Lower leg skin (tissue), 4 donors: ENCODE measurements around the gene ZDHHC14. TPM values are rescaled to one million over a fixed set of nuclear protein-coding genes. Genes with fewer than 3 reads are reported as not detected.

Experiments used
- DNase-seq, 2 donors: peaks; one replicate each; pipeline ENCODE4 v3.0.0-alpha.2; 2019; ENCODE audit warnings: low spot score in 2 of 2
- H3K4me3 ChIP-seq: fragments of 200-600 bp; sonication (generic); 2 replicates; pipeline ENCODE4 v1.5.1; 2017; ENCODE audit warnings: mild to moderate bottlenecking, low read depth; ENCODE audit not compliant: poor library complexity, severe bottlenecking
- CTCF ChIP-seq, 3 donors: fragments of 450-650 bp; IDR thresholded peaks; one replicate each; pipeline ENCODE4 v1.5.1; 2016; ENCODE audit warnings: antibody characterized with exemption in 3 of 3, mild to moderate bottlenecking in 3 of 3, moderate library complexity in 2 of 3
- POLR2A ChIP-seq, 2 donors: fragments of 450-650 bp; IDR thresholded peaks; one replicate each; pipeline ENCODE4 v1.6.1; 2016 to 2017; ENCODE audit warnings: antibody characterized with exemption in 2 of 2, mild to moderate bottlenecking in 1 of 2, moderate library complexity in 1 of 2
- WGBS, 2 donors: methylation state at CpG; one replicate each; pipeline ENCODE4 v1.1.5; 2018; 5-methylcytosine and 5-hydroxymethylcytosine counted together
- intact Hi-C: fragments of 100-400 bp; cut with DNase I; formaldehyde crosslinking; loops from one replicate; pipeline ENCODE4 v1.15.0; 2023; ENCODE audit warnings: low total_unique reads
- total RNA-seq, 4 donors: library from RNA; depleted of rRNA; stranded (reverse); fragments of >200 nt; gene quantifications; one replicate each; pipeline ENCODE4 v1.1.0, GENCODE V29; 2016

Gene ZDHHC14
- total RNA-seq, 4 donors from 2014 or later: 4.5 to 8.3 (median 6.1) TPM

GRCh38 chr6:157440171-157440570 is 59.2 kb downstream of the ZDHHC14 start:
- H3K4me3 ChIP-seq: no peak overlapping the region
- TF ChIP-seq CTCF (IDR thresholded peaks at IDR 0.05) (no peak), POLR2A (IDR thresholded peaks at IDR 0.05) (no peak)
- 79 to 88% methylated on average over 1 of the region's 1 CpG for WGBS, 2 donors
- intact Hi-C loops: no loop called here
- DNase-seq: no peak

- H3K4me3 ChIP-seq: no peak overlapping the region
- no peak for DNase-seq
- TF ChIP-seq CTCF (IDR thresholded peaks at IDR 0.05) (no peak), POLR2A (IDR thresholded peaks at IDR 0.05) (no peak)
- 80 to 93% methylated on average over 12 of the region's 12 CpGs for WGBS, 2 donors
- intact Hi-C loops: no loop called here
These were observed 61.3 kb downstream of the ZDHHC14 start for GRCh38 chr6:157442291-157442690.

GRCh38 chr6:157443066-157443800 is 62.2 kb downstream of the ZDHHC14 start:
- intact Hi-C loops: no loop called here
- TF ChIP-seq POLR2A (IDR thresholded peaks at IDR 0.05): no peak
- no peak for TF ChIP-seq CTCF (IDR thresholded peaks at IDR 0.05)
- no peak overlapping the region for H3K4me3 ChIP-seq
- 76 to 93% methylated on average over 6 of the region's 6 CpGs for WGBS, 2 donors
- no peak for DNase-seq

GRCh38 chr6:157445277-157446009 is 64.5 kb downstream of the ZDHHC14 start:
- intact Hi-C loops: no loop called here
- no peak for TF ChIP-seq CTCF (IDR thresholded peaks at IDR 0.05)
- no peak for TF ChIP-seq POLR2A (IDR thresholded peaks at IDR 0.05)
- WGBS, 2 donors: 63 to 65% methylated on average over 10 of the region's 10 CpGs
- no peak overlapping the region for H3K4me3 ChIP-seq
- no peak for DNase-seq

GRCh38 chr6:157447735-157448134 is 66.7 kb downstream of the ZDHHC14 start:
- whole genome bisulfite sequencing, 2 donors: 96 to 99% methylated on average over 3 of the region's 3 CpGs
- intact Hi-C loops: no loop called here
- TF ChIP-seq CTCF (IDR thresholded peaks at IDR 0.05): no peak
- TF ChIP-seq POLR2A (IDR thresholded peaks at IDR 0.05): no peak
- no peak overlapping the region for H3K4me3 ChIP-seq
- DNase-seq: no peak
